NCI-H446 treated with DMSO at 0.1 percent for 48 hours (cell line): ENCODE measurements around the gene SMIM27.
"Not testable (repeated sequence)": the region's sequence is repeated elsewhere in the genome, so short reads cannot be mapped to it uniquely, and the experiment has no call there.

Experiments
- DNase-seq: peaks from one replicate; lab custom pipeline; 2025; lab: John Stamatoyannopoulos, UW

The SMIM27 gene, protein sequence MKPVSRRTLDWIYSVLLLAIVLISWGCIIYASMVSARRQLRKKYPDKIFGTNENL

DNA sequence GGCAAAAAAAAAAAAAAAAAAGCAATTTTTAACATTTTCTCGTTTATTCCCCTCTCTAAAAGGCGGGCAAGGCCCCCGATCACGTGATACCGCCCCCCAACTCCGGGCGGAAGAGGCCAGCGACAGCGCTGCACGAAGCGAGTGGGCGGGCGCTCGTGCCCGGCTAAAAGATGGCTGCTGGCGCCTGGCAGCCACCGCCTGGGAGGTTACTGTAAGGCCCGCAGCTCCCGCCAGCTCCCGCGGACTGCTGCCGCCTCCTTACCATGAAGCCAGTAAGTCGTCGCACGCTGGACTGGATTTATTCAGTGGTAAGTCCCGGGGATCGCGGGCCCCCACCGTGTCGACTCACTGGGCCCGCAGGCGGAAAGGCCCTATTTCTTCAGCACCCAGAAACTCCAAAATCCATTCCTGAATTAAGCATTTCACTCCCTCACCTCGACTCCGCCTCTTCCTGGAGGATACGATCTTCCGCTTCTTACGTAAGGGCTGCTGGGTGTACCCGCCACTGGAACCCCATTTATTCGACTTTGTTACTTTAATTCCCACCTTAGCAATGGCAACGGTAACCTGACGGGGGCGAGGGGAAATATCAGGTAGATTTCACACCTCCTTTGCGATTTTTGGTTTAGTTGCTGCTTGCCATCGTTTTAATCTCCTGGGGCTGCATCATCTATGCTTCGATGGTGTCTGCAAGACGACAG is at the start of gene SMIM27, which contains the start of gene TOPORS:
TSS of gene SMIM27 (plus strand) at position 156 of the 701 bp plus-strand sequence. CDS start at position 264, 108 bp downstream.
TSS of gene TOPORS (minus strand) at position 415 of the 701 bp plus-strand sequence. CDS start at position 265, 150 bp downstream.
- peak; percentile 89 for DNase-seq

DNA sequence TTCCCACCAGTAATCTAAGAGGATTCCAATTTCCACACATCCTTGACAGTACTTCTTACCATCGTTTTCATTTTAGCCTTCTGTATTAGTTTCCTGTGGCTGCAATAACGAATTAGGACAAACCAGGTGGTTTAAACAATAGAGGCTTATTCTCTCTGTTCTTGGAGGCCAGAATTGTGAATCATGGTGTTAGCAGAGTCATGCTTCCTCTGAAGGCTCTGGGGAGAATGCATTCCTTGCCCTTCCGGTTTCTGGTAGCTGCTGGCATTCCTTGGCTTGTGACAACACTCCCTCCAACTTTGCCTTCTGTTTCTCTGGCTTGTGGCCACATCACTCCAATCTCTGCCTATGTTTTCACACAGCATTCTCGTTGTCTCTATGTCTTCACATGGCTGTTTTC is 49.7 kb upstream of the SMIM27 start:
- DNase-seq: peak; percentile 9

DNA sequence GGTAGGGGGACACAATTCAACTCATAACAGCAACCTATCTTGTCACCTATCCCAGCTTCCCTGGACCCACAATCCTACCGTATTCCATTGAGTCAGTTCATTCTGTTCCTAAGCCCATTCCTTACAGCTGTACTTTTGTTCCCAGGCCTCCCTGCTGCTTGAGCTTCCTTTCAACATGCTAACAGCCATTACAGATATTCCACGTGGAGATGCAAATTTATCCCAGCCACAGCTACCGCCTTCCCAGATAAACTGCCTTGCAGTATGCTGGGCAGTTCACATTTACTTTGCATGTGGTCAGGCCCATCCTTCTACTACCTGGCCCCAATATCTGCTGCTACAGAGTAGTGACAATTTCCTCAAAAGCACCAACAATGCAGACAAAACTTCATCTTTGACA is 49.1 kb upstream of the SMIM27 start:
- no peak for DNase-seq

DNA sequence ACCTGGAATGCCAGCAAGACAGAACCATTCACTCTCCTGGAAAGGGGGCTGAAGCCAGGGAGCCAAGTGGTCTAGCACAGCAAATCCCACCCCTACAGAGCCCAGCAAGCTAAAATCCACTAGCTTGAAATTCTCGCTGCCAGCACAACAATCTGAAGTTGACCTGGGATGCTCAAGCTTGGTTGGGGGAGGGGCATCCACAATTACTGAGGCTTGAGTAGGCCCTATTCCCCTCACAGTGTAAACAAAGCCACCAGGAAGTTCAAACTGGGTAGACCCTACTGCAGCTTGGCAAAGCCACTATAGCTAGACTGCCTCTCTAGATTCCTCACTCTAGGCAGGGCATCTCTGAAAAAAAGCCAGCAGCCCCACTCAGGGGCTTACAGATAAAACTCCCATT is 43.4 kb upstream of the SMIM27 start:
- no peak for DNase-seq

DNA sequence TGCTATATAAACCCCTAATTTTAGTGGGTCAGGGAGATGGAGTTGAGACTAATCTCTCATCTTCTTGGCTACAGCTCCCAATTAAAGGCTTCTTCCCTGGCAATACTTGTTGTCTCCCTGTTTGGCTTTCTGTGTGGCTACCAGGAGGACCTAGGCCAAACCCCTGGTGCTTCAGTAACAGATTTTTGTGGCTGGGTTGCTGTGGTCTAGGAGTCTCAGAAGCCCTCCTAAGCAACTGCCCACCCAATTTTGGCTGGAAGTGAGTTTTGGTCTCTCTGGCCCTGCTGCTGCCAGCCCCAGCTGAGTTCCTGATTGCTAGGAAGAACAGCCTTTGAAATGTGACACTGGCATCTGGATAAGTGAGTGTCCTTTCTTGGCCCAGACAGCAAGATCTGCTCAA is 35.9 kb upstream of the SMIM27 start:
- no peak for DNase-seq

DNA sequence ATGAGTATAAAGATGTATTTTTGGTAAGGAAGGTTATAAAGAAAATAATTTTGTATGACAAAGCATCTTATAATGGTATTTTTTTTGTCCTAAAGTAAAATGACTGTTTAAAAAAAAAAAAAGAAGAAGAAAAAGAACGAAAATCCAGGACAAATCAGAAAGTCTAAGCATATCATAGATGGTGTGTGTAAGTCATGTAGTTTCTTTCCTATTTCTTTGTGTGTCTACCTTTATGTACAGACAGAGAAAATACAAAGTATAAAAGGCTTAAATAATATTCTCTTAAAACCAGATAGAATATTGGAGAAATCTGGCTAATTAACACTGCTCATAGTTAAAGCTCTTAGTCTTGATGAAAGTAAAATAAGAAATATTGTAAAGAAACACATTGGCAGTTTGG is 33.9 kb upstream of the SMIM27 start:
- DNase-seq: no peak

DNA sequence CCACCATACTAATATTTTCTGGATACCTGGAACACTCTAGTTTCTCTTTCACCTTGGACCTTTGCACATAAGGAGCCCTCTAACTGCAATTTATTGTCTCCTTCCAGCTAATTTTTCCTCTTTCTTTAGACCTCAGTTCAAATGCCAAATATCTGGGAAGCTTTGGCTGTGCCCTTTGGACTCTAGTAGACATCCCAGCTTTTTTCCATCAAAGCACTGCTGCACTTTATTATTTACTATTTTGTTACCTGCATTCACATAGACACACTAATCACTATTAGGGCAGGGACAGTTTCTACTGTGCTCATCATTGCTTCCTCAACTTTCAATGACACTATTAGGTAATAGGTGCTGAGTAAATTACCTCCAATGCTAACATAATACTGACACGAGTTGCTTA is 28.2 kb upstream of the SMIM27 start:
- DNase-seq: no peak

DNA sequence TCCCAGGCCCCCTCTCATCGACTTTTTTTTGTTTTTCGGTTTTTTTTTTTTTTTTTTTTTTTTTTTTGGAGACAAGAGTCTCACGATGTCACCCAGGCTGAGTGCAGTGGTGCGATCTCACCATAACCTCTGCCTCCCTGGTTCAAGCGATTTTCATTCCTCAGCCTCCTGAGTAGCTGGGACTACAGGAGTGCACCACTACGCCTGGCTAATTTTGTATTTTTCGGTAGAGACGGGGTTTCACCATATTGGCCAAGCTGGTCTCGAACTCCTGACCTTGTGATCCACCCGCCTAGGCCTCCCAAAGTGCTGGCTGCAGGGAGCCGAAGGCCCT is 27.6 kb upstream of the SMIM27 start:
- DNase-seq: not testable (repeated sequence)

DNA sequence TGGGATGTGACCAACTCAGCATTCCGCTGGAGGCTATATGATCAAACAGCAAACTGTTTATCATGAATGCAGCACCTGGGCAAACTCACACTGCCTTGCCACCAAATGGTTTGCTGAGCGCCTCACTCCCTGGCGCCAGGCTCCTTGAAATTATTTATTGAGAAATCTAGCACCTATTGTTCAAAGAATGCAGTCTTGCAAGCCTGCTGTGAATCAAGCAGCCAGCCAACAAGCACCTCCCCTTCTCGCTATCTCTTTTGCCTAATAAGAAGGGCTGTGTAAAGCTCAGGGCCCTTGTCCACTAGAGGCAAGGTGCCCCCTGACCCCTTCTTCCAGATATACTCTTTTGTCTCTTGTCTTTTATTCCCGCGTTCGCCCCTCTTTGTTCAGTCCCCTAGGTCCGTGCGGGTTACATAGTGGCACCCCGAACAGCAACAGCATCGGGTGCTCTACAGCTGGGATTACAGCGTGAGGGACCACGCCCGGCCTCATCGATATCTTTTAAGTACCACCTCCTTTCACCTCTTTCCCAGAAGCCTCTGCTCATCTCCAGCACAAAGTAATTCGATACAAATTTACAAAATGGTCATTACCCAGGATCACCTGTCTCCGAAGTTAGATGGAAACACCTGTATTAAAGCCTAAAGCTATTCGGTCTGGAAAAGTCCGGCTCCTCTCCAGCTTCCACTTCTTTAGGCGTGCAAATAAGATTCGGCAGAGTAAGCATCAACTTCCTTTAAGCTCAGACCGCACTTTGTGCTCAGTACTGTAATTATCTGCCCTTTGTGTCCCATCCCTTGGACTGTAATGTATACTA is 27.0 kb upstream of the SMIM27 start:
- DNase-seq: no peak

DNA sequence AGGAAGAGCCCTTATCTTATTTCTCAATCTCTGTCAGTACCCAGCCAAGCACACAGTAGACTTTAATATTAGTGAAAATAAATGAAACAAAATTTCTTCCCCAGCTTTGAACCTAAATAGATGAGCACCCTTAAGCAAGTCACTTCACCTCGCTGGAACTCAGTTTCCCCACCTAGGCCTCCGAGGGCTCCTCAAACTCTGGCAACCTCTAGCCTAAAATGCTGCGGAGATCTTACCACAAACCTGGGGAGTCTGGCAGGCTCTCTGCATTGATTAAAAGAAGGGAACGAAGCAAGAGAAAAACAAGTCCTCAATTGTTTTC is 26.5 kb upstream of the SMIM27 start:
- no peak for DNase-seq

DNA sequence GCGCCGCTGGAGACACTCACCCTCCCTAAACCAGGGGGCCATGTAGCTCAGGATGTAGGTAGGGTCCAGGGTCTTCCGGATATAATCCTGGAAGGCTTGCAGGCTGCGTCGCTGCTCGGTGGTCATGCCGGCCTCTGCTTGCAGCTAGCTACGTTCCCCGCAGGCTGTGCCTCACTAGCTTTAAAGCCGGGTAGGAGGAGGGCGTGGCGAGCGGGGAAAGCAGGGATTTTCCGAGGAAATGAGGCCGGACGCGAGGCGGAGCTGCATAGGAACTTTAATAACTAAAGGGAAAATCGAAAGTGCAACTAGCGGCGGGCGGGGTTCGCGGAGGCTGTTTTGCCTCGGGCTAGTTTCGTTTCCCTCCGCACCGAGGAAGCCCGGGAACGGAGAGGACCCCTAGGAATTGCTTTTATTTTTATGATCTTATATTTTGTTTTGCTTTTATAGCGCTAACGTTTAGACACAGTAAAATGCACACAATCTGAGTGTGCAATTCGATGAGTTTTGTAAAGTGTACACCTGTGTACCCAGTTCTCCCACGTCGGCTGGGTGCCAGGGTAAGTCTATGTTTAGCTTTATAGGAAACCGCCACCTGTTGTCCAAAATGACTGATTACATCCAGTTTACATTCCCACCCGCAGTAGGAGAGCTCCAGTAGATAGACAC is 26.0 kb upstream of the SMIM27 start, which contains the start of gene RIGI:
TSS of gene RIGI (minus strand) at position 156 of the 666 bp plus-strand sequence. CDS start at position 126, 30 bp downstream.
- no peak for DNase-seq

DNA sequence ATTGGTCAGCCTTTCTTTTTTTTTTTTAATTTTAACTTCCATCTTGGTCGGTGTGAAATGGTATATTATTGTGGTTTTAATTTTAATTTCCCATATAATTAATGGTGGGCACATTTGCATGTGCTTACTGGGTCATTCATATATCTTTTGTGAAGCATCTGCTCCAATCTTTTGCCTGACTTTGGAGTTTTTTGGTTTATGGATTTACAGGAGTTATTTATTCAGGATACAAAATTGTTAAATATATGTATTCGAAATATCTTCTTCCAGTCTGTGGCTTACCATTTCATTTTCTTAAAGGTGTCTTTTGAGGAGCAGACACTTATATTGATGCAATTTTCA is 25.4 kb upstream of the SMIM27 start:
- no peak for DNase-seq

DNA sequence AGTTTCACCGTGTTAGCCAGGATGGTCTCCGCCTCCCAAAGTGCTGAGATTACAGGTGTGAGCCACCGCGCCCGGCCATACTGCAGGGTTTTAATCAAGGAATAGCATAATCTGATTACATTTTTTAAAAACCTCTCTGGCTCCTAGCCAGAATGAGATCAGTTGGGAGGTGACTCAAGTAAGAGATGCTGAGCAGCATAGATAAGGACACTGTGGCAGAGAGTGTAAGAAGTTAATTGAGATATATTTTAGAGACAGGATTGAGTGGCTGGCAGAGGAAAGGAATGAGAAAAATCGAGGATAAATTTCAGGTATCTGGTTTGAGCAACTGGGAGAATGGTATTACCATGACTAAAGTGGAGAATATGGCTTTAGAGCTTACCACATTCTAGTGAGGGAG is 18.8 kb upstream of the SMIM27 start:
- no peak for DNase-seq

DNA sequence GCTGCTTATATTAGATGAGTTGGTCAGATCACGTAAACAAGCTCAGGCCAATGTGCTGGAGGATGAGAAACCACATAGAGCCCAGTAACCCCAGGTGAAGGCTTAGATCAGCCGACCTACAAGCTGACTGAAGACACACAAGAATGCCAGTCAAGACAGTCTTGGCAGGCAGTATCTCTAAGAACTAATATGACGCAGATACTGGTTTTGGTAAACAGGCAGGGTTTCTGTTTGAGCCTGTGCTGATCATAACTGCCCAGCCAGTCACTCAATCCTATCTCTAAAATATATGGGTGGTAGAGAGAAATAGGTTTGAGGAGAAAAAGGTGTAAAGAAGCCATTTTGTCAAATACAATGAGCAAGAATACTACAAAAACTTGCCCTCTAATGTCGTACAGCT is 18.3 kb upstream of the SMIM27 start:
- DNase-seq: no peak

DNA sequence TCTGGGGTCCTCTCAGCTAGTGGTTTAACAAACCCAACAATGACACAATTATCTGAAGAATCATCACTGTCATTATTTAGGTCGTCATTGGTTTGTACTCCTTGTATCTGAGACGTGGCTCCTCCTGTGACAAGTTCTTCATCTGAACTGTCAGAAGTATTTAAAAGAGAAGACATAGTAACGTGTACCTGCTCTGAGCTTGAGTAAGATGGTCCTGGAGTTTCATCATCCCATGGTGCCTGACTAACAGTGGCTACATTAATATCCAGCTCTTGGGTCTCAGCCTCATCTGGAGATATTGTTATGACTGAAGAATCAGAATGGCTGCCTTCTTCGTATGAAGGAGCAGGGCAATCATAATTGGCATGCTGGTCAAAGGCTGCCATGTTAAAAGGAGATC is 9.1 kb upstream of the SMIM27 start:
- DNase-seq: no peak

DNA sequence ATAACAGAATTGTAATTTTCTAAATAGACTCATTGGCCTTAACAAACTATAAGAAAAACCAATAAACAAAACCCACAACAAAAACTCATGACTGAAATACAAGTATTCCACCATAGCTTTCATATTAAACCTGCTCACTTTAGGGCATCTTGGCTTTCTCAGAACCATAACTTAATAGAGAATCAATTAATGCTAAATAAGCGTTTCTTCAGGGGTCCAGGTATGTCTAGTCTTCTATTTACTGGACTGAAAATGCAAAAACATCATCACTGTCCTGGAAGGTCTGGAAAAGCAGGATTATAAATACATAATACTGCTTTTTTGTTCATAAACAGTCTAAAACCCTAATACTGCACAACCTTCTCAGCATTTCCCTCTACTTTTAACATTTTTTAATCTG is 6.2 kb upstream of the SMIM27 start:
- no peak for DNase-seq

DNA sequence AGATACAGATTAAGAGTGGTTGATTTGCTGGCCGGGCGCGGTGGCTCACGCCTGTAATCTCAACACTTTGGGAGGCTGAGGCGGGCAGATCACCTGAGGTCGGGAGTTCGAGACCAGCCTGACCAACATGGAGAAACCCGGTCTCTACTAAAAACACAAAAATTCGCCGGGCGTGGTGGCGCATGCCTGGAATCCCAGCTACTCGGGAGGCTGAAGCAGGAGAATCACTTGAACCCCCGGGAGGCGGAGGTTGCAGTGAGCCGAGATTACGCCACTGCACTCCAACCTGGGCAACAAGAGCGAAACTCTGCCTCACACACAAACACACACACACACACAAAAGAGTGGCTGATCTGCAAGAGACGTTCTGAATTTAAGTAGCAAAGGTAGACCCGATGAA is 3.9 kb upstream of the SMIM27 start:
- not testable (repeated sequence) for DNase-seq

DNA sequence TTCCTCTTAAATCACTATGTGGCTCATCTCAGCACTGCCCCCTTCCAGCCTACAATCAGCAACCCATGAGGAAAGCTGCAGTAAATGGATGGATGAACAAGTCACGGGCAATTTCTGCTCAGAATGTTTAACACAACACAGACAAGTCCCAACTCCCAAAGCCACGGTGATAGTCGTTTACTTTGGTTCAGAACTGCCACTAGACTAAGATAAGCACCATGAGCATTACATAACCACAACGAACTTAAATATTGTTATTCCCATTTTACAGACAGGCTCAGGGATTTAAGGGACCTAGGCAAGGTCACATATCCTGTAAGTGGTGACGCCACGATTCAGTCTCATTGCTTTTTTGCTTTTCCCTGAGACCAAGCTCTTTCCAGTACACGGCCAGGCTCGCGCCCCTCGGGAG is 2.0 kb upstream of the SMIM27 start:
- no peak for DNase-seq

DNA sequence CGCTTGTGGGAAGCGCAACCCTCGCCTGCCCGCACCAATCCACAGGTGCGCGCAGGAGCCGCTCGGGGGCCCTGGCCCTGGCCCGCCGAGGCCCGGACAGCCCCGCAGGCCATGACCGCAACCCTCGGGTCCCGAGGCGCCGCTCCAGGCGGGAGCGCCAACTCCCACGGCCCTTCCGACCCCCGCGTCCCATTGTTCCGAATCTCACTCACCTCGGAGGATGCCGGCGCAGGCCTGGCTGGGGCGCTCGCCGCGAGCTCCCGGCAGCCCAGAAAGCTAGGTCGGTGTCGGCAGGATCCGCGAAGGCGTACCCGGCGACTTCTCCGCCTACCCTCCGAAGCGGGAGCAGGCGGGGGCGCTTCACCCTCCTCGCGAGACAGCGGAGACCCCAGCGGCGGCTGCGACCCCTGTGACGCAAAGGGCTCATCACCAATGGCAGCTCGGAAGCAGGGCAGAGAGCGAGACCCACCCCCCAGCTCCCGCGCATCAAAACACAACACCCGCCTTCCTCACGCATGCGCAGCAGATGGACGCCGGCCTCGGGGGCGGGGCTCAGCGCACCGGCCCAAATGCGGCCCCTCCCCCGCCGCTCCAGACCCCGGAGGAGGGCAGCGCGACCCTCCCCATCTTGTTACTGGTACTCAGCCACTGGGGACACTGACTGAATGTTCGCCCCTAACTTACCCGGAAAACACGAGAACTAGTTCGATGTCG is 1.4 kb upstream of the SMIM27 start:
- peak; percentile 93 for DNase-seq

DNA sequence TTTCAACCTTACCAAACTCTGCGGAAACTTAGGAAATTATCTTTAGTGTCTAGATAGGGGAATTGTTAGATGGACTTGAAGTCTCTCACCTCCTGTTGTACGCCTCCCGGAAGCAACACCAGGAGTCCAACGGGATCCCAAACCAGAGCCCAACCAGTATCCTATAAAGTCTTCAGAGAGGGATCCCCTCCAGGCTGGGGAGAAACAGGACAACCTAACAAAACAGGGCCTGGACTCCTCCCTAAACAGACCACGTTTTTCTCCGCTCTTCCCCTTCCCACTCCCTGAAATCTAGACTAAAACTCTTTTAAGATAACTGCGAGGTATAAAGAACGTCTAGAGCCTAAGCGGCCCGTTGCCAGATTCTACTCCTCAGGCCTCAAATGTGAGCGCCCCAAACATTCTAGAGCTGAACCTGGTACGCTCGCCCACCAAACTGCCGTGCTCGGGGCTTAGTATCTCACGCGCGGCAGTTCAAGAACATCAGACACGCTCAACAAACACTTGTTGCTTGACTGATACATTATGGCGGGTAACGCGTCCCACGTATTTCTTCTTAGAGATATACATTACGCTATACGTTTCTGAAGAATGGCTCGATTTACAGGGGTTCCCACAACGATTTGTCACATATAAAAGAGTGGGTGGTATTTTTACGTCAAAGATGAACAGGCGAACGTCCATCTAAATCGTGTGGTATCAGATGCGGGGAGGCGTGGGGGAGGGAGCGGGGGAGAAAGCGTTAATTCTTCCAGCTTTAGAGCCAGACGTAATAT is 663 bp upstream of the SMIM27 start:
- DNase-seq: peak; percentile 78

DNA sequence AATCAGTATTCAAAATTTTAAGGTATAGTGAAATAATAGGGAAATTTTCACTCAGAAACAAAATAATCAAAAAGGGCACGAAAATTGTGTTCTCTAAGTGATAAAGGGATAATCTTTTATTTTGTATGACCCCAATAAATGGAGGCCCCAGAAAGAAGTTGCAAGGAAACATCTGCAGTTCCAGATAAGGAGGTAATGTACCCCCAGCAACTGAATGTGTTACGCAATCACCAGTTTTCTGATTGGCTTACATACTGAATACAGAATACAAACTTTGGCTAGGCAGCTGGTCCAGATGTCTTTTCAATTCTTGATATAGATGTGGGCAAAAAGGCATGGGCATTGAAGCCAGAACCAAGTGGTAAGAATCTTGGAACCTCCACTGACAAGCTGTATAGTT is 2.0 kb downstream of the SMIM27 start:
- no peak for DNase-seq

DNA sequence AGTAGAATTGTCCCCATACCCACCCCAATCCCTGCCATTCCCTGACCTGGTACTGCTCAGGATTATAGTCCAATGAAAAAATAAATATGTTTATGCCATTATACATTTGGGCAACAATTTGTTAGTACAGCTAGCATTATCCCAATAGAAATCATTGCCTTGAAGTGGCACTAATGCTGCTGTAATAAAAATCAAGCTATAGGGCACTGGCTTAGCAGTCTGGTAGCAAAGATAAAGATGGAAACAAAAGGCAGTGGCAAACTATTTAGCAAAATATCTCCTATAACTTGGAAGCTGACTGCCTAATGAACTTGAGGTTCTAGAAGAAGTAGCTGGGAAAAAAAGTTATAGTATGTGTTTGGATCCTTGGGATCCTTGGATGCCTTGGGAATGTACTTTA is 2.5 kb downstream of the SMIM27 start:
- DNase-seq: no peak
